Chondrocyte (in vitro differentiated cells): ENCODE results near the gene SLC28A2. TPM values are rescaled to one million over a fixed set of nuclear protein-coding genes. Genes with fewer than 3 reads are reported as not detected.
"Not testable (repeated sequence)": the region's sequence is repeated elsewhere in the genome, so short reads cannot be mapped to it uniquely, and the experiment has no call there.

ENCODE experiments used
- DNase-seq: peaks from one replicate; pipeline ENCODE4 v3.0.0; 2021; ENCODE audit warnings: mixed read lengths, low spot score
- H3K27ac Mint-ChIP-seq: one replicate; pipeline ENCODE4 v1.8.0; 2021; ENCODE audit warnings: mild to moderate bottlenecking, moderate library complexity, mixed read lengths; ENCODE audit not compliant: unreplicated experiment
- H3K27me3 Mint-ChIP-seq: 2 replicates; pipeline ENCODE4 v1.8.0; 2021; ENCODE audit warnings: low read depth, mixed read lengths
- H3K36me3 Mint-ChIP-seq: 2 replicates; pipeline ENCODE4 v1.8.0; 2021; ENCODE audit warnings: low read depth, mixed read lengths
- H3K4me1 Mint-ChIP-seq: 2 replicates; pipeline ENCODE4 v1.8.0; 2021; ENCODE audit warnings: low read depth, mild to moderate bottlenecking, mixed read lengths
- H3K4me3 Mint-ChIP-seq: one replicate; pipeline ENCODE4 v1.8.0; 2021; ENCODE audit warnings: mild to moderate bottlenecking, moderate library complexity, mixed read lengths; ENCODE audit not compliant: unreplicated experiment
- H3K9me3 Mint-ChIP-seq: 2 replicates; pipeline ENCODE4 v1.8.0; 2021; ENCODE audit warnings: low read depth, mixed read lengths
- CTCF ChIP-seq: fragments of 200-600 bp; sonication (generic); IDR thresholded peaks from 2 replicates; pipeline ENCODE4 v1.5.0; 2021; ENCODE audit warnings: antibody characterized with exemption, mild to moderate bottlenecking, moderate library complexity
- total RNA-seq: library from RNA; stranded (reverse); gene quantifications from 3 replicates; pipeline ENCODE4 v1.2.1, GENCODE V29; 2021

SLC28A2 gene
- total RNA-seq, 1 donor from 2014 or later, result not detected

- no peak for TF ChIP-seq CTCF
- no peaks in the 10 kb centered on the region for H3K36me3 Mint-ChIP-seq
- peak; percentile 98 for DNase-seq
- peaks cover 1% of the 10 kb centered on the region for H3K27me3 Mint-ChIP-seq
- peak overlapping the region; percentile 90 for H3K27ac Mint-ChIP-seq
- peak overlapping the region; percentile 79 for H3K4me3 Mint-ChIP-seq
- H3K9me3 Mint-ChIP-seq, result no peaks in the 10 kb centered on the region
- peaks cover 11% of the 10 kb centered on the region for H3K4me1 Mint-ChIP-seq
Observed at GRCh38 chr15:45279024-45279698, 27.1 kb downstream of the SLC28A2 start.

GRCh38 chr15:45285413-45285812 lies 33.4 kb downstream of the SLC28A2 start:
- H3K4me1 Mint-ChIP-seq, result no peaks in the 10 kb centered on the region
- H3K4me3 Mint-ChIP-seq, result no peak overlapping the region
- no peak for TF ChIP-seq CTCF
- no peaks in the 10 kb centered on the region for H3K9me3 Mint-ChIP-seq
- peaks cover 26% of the 10 kb centered on the region for H3K27me3 Mint-ChIP-seq
- H3K27ac Mint-ChIP-seq, result no peak overlapping the region
- H3K36me3 Mint-ChIP-seq, result no peaks in the 10 kb centered on the region
- no peak for DNase-seq

GRCh38 chr15:45287390-45287956 lies 35.4 kb downstream of the SLC28A2 start:
- DNase-seq, result no peak
- H3K36me3 Mint-ChIP-seq, result no peaks in the 10 kb centered on the region
- H3K27ac Mint-ChIP-seq, result no peak overlapping the region
- no peaks in the 10 kb centered on the region for H3K4me1 Mint-ChIP-seq
- H3K27me3 Mint-ChIP-seq, result peaks cover 28% of the 10 kb centered on the region
- no peak for TF ChIP-seq CTCF
- H3K4me3 Mint-ChIP-seq, result no peak overlapping the region
- H3K9me3 Mint-ChIP-seq, result no peaks in the 10 kb centered on the region

- no peak for DNase-seq
- Mint-ChIP-seq H3K4me1 (no peaks in the 10 kb centered on the region), H3K27me3 (peaks cover 28% of the 10 kb centered on the region), H3K4me3 (no peak overlapping the region), H3K27ac (no peak overlapping the region), H3K36me3 (no peaks in the 10 kb centered on the region), H3K9me3 (no peaks in the 10 kb centered on the region)
- no peak for TF ChIP-seq CTCF
Observed at GRCh38 chr15:45288947-45289346, 36.9 kb downstream of the SLC28A2 start.

GRCh38 chr15:45291822-45292582 lies 40.0 kb downstream of the SLC28A2 start:
- Mint-ChIP-seq H3K4me3 (no peak overlapping the region), H3K27ac (no peak overlapping the region), H3K27me3 (peaks cover 16% of the 10 kb centered on the region)

GRCh38 chr15:45293326-45293725 lies 41.3 kb downstream of the SLC28A2 start:
- not testable (repeated sequence) for H3K4me3 Mint-ChIP-seq, H3K36me3 Mint-ChIP-seq, DNase-seq, H3K4me1 Mint-ChIP-seq, H3K9me3 Mint-ChIP-seq, H3K27ac Mint-ChIP-seq
- peaks cover 15% of the 10 kb centered on the region for H3K27me3 Mint-ChIP-seq

More at GRCh38 chr15:45291822-45292582, 40.0 kb downstream of the SLC28A2 start:
- no peak for TF ChIP-seq CTCF
- Mint-ChIP-seq H3K4me1 (no peaks in the 10 kb centered on the region), H3K36me3 (no peaks in the 10 kb centered on the region), H3K9me3 (peaks cover 3% of the 10 kb centered on the region)
- no peak for DNase-seq

- not testable (repeated sequence) for H3K4me3 Mint-ChIP-seq, DNase-seq, H3K27me3 Mint-ChIP-seq, H3K36me3 Mint-ChIP-seq, H3K4me1 Mint-ChIP-seq, H3K27ac Mint-ChIP-seq
- peaks cover 13% of the 10 kb centered on the region for H3K9me3 Mint-ChIP-seq
Observed at GRCh38 chr15:45298964-45299378, 46.9 kb downstream of the SLC28A2 start.
